Measurements from ENCODE around the gene COL4A2. TPM values are rescaled to one million over a fixed set of nuclear protein-coding genes. Genes with fewer than 3 reads are reported as not detected.

COL4A2 gene
- total RNA-seq, 1 experiment from 2014 or later, result 66.0 TPM

DNA sequence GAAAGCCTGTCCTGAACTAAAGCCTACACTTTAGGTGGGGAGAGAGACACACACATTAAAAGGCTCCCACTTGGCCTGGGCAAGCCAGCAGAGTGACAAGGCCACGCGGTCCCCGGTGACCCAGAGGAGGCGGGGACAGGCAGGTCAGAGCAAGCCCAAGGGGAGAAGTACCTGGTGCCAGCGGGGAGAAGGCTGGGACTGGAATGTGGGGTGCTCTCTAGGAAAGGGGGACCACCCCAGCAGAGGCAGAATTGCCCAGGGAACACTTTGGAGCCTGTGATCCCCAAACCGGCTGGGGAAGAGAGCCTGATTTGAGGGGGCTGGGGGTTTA, 172.1 kb downstream of the COL4A2 start:
- no peak for TF ChIP-seq CTCF (IDR thresholded peaks at IDR 0.05; ENCODE audit: unreplicated experiment)
- no peak for DNase-seq (ENCODE audit: unreplicated experiment)
- ChIA-PET POLR2A (no interaction called here), CTCF (interaction anchor here (0.8 kb wide), 1 partner anchor 23 kb away, joined by 3 read pairs; no protein-coding TSS in a partner anchor)
- no TSS peak for BruUV-seq (replicated peaks)
- Mint-ChIP-seq H3K27me3 (ENCODE audit: insufficient read depth, unreplicated experiment) (no peaks in the 10 kb centered on the region), H3K4me1 (ENCODE audit: insufficient read depth, unreplicated experiment) (no peaks in the 10 kb centered on the region), H3K4me3 (ENCODE audit: unreplicated experiment) (no peak overlapping the region), H3K9me3 (ENCODE audit: unreplicated experiment) (no peaks in the 10 kb centered on the region), H3K36me3 (ENCODE audit: insufficient read depth, unreplicated experiment) (peaks cover 20% of the 10 kb centered on the region), H3K27ac (ENCODE audit: low read depth, unreplicated experiment) (no peak overlapping the region)
- intact Hi-C loops (cut with micrococcal nuclease), result no loop called here

- Mint-ChIP-seq H3K27ac (ENCODE audit: low read depth, unreplicated experiment) (no peak overlapping the region), H3K9me3 (ENCODE audit: unreplicated experiment) (no peaks in the 10 kb centered on the region), H3K36me3 (ENCODE audit: insufficient read depth, unreplicated experiment) (peaks cover 20% of the 10 kb centered on the region), H3K4me1 (ENCODE audit: insufficient read depth, unreplicated experiment) (no peaks in the 10 kb centered on the region), H3K27me3 (ENCODE audit: insufficient read depth, unreplicated experiment) (no peaks in the 10 kb centered on the region), H3K4me3 (ENCODE audit: unreplicated experiment) (no peak overlapping the region)
- CTCF ChIA-PET, result interaction anchor here (0.8 kb wide), 1 partner anchor 24 kb away, joined by 3 read pairs; no protein-coding TSS in a partner anchor
- intact Hi-C loops (cut with micrococcal nuclease), result no loop called here
- POLR2A ChIA-PET, result no interaction called here
- DNase-seq (ENCODE audit: unreplicated experiment), result no peak
- TF ChIP-seq CTCF (IDR thresholded peaks at IDR 0.05; ENCODE audit: unreplicated experiment), result no peak
- no TSS peak for BruUV-seq (replicated peaks)
Observed at GRCh38 chr13:110479648-110480047, 172.6 kb downstream of the COL4A2 start.

DNA sequence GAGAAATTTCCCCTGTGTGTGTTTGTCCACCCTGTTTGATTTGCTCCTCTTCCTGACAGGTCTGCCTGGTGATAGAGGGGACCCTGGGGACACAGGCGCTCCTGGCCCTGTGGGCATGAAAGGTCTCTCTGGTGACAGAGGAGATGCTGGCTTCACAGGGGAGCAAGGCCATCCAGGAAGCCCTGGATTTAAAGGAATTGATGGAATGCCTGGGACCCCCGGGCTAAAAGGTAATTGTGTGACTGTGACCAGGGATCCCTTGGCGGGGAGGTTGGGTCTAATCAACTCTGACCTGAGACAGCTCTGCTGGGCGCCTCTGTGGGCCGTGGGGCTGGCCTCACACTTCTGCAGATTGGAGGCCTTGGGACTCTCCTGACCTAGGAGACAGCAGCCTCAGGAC, 173.1 kb downstream of the COL4A2 start:
- Mint-ChIP-seq H3K9me3 (ENCODE audit: unreplicated experiment) (no peaks in the 10 kb centered on the region), H3K36me3 (ENCODE audit: insufficient read depth, unreplicated experiment) (peaks cover 23% of the 10 kb centered on the region), H3K27me3 (ENCODE audit: insufficient read depth, unreplicated experiment) (no peaks in the 10 kb centered on the region), H3K4me1 (ENCODE audit: insufficient read depth, unreplicated experiment) (no peaks in the 10 kb centered on the region), H3K27ac (ENCODE audit: low read depth, unreplicated experiment) (no peak overlapping the region), H3K4me3 (ENCODE audit: unreplicated experiment) (no peak overlapping the region)
- DNase-seq (ENCODE audit: unreplicated experiment), result no peak
- TF ChIP-seq CTCF (IDR thresholded peaks at IDR 0.05; ENCODE audit: unreplicated experiment), result no peak
- BruUV-seq (replicated peaks), result no TSS peak
- POLR2A ChIA-PET, result no interaction called here
- intact Hi-C loops (cut with micrococcal nuclease), result no loop called here
- CTCF ChIA-PET, result interaction anchor here (0.8 kb wide), 1 partner anchor 24 kb away, joined by 3 read pairs; no protein-coding TSS in a partner anchor

- POLR2A ChIA-PET, result interaction anchor here (0.7 kb wide), 1 partner anchor 43 kb away, joined by 3 read pairs; no protein-coding TSS in a partner anchor
- intact Hi-C loops (cut with micrococcal nuclease), result no loop called here
Observed at GRCh38 chr13:110483386-110483968, 176.4 kb downstream of the COL4A2 start.

More at GRCh38 chr13:110483386-110483968, 176.4 kb downstream of the COL4A2 start:
- no TSS peak for BruUV-seq (replicated peaks)
- H3K4me1 Mint-ChIP-seq (ENCODE audit: insufficient read depth, unreplicated experiment), result no peaks in the 10 kb centered on the region
- CTCF ChIA-PET, result no interaction called here
- no peaks in the 10 kb centered on the region for H3K27me3 Mint-ChIP-seq (ENCODE audit: insufficient read depth, unreplicated experiment)
- no peak for DNase-seq (ENCODE audit: unreplicated experiment)
- no peaks in the 10 kb centered on the region for H3K9me3 Mint-ChIP-seq (ENCODE audit: unreplicated experiment)
- no peak overlapping the region for H3K27ac Mint-ChIP-seq (ENCODE audit: low read depth, unreplicated experiment)
- TF ChIP-seq CTCF (IDR thresholded peaks at IDR 0.05; ENCODE audit: unreplicated experiment), result no peak
- H3K4me3 Mint-ChIP-seq (ENCODE audit: unreplicated experiment), result no peak overlapping the region
- peaks cover 20% of the 10 kb centered on the region for H3K36me3 Mint-ChIP-seq (ENCODE audit: insufficient read depth, unreplicated experiment)
